Skeletal muscle cell (primary cell): ENCODE measurements around the gene TSPAN18.

ENCODE experiments used
- DNase-seq: peaks from one replicate; pipeline ENCODE4 v3.0.0-alpha.2; 2010; ENCODE audit warnings: low read depth
- H3K4me3 ChIP-seq: 2 replicates; pipeline ENCODE4 v1.5.1; 2011; ENCODE audit warnings: low read depth, mild to moderate bottlenecking, control low read depth, low read length, moderate library complexity

Gene TSPAN18

DNA sequence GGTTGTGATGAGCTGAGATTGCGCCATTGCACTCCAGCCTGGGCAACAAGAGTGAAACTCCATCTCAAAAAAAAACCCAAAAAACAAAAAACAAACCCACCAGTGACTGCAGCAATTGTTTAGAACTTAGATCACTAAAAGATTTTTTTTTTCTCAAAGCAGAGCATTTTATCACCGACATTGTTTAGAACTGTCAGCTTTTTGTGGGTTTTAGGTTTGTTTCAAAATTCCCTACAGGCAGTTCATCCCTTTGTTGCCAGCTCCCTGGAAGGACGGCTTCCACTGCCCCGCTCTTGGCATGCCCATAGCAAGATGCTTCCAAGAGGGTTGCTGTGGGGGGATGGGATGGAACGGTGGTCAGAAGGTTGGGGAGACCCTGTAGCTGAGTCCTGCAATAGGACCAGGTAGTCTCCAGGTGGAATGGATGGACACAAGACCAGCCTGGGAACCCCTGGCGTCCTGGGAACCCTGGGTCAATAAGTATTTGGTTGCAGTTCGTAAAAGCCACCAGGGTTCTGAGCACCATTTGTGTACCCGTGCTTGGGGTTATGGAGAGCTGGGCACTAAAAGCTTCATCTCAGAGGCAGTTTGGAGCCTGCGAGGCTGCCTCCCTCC is 46.7 kb downstream of the TSPAN18 start:
- no peak overlapping the region for H3K4me3 ChIP-seq
- no peak for DNase-seq

DNA sequence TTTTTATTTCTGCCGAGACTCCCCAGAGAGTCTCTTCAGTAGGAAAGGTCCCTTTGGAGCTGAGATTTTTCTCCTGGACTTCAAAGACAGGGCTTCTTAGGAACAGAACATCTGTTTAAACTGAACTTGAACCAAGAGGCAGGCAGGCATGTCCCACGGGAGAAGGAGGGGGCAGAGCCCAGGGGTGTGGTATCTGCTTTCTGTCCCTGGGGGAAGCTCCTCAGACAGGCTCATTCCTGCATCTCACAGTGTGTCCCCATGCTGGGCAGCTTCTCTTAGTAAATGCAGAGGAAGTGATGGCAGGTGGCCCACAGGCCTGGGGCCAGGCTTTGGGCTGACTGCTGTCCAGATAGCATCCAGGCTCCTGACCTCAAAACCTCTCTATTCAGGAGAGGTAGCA is 47.3 kb downstream of the TSPAN18 start:
- no peak overlapping the region for H3K4me3 ChIP-seq
- DNase-seq: no peak

DNA sequence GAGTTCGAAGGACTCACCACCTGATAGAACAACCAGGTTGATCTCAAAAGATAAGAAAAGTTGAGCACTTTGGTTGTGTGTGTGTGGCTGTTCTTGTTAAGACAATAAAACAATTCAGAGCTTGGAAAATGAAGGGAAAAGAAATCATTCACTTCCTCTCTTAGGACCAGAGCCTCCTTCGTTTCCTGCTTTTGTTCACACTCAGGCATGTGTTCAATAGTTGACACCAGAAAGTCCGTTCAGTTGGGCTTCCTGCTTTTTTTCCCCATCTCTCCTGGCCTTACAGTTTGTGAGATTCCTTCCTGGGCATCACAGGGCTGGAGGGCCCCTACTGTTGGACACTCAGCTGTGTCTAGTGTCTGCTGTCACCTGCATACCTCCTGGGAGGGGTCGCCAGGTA is 48.0 kb downstream of the TSPAN18 start:
- no peak overlapping the region for H3K4me3 ChIP-seq
- no peak for DNase-seq

DNA sequence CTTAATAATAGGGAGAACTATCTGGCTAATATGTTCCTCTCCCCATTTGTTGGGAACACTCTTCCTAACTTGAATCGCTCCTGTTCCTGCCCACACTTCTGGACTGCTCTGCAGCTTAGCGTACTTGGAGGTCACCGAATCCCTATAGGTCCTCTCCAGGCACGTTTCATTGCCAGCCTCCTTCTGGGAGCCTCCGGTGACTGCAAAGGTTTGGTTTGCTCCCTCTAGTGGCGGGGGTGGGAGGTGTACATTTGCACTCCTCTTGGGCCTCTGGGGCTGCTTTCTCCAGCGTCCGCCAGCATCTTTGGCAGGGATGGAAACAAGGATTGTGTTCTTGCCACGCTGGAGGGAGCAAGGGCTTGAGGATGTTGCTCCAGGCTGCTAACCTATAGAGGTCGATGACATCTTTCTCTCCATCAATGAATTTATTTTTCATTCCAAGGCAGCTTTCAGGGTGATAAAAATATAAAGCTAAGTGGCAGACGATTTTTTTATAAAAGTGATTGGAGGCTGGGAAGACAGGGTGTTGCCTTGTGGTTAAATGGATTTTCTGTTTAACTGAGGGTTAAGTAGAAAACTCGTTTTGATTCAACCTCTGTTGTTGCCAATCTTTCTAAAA is 48.7 kb downstream of the TSPAN18 start:
- no peak overlapping the region for H3K4me3 ChIP-seq
- no peak for DNase-seq

DNA sequence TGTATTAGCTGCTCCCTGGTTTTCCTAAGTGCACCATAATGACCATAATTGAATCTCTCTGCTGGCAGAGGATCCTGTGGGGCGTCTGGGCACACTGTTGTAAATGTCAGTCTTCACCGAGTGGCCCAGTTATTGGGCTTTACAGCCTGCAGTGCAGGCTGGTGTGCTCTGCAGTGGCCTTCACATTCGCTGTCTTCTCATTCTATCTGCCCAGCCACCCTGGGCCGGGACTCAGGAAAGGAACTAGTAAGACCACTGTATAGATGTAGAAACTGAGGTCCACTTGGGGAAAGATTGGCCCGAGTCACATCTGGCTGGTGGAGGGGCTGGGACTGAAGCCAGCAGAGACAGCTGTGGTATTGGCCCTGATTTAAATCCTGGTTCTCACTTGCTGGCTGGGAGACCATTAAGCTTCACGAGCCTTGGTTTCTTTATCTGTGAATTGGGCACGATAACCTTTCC is 49.3 kb downstream of the TSPAN18 start:
- no peak for DNase-seq
- no peak overlapping the region for H3K4me3 ChIP-seq

DNA sequence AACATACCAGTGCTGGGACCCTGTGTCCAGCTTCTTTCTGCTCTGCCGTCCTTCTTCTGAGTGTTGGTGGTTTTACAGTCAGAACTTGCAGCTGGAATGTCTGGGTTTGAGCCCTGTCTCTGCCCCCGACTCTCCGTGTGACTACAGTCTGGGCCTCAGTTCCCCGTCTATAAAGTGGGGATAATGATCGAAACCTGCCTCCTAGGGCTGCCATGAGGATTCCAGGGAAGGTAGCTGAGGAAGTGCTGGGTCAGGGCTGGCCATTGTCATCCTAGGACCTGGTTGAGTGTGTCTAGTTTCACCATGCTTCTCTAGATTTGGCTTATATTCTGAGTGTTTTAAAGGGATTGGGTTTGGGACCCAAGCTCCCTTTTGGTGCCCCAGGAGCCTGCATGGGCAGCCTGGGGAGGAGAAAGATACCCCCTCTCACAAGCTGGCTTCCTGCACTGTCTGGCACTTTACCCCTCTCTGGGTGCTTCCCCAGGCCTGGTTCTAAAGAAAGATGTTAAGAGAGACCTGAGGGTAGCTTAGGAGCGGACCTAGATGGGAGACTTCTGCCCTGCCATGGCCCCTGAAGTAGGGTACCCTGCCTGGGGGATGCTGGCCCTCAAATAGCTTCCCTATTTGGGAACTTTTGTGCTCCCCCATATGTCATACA is 49.9 kb downstream of the TSPAN18 start:
- no peak overlapping the region for H3K4me3 ChIP-seq
- no peak for DNase-seq

DNA sequence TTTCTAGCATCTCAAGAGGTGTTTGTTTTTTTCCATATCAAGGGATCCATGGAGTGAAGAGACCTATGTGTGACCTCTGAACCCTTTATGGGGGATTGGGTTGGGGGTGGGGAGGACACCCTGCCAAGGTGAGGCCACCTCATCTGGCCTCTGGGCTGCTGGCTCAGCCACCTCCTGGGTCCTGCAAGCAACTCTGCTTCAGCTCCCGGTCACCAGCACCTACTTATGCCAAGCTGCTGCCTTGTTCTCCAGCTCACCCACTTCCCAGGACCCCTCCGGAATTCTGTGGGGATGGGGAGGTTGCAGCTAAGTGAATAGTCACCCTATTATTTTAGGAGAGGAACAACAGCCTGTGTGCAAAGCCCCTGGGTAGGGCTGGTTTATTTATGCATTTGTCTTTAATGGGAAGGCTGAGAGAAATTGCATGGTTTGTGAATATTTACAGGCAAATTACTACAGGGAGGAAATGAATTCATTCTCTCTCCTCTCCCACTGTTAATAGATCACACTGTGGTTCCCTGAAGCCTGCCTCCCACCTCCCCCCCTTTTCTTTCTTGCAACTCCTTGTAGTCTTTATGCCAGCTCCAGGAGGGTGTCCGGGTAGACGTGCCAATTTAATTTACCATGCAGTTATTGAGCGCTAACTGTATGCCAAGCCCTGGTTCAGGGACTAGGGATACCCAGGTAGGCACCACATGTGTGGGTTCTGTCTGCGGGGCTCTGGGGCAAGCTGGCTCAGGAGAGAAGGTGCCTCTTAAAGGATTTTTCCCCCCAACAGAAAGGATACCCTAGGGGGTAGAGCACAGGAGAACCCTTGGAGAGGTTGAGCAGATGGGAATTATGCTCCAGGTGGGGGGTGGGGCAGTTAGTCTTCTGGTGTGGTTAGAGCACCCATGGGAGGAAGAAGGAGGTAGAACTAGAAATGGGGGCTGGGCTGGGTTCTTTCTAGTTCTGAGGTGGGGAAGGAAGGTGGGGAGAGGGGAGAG is 50.7 kb downstream of the TSPAN18 start:
- no peak for DNase-seq
- H3K4me3 ChIP-seq: no peak overlapping the region

DNA sequence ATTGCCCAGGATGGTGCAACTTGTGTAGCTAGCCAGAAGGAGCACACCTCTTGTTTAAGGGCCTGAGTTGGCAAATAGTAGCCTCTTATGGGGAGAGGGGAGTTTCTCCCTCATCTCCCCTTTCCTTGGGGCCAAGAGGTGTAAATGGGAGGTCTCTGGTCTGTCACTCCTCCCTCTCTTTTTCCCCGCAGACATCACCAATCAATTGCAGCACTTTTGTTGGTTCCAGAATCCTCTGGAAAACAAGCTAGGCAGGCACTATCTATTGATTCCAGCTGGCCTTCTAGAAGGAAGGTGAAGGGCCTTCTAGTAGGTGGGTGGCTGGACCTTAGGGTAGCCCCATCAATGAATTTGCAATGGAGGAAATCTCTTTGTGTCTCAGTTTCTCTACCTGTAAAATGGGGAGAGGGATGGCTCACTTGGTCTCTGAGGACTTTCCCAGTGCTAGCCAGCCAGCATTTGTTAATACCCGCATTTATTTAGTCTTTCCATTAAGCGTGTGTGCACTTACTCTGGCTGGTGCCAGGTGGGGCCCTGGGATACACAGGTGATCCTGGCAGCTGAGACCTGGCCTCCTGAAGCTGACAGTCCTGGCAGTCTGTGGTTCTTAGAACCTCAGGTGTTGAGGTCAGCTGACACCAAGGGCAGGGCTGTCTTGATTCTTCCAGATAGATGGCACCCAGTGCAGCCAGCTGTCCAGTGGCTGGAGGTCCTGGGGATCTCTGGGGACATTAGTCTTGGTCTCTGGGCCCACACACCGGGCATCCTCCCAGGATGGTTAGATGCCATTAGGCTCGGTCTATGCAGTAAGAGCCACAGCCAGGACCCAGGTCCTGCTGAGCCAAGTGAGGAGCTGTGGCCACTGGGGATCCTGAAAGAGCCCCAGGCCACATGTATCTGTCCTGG is 51.7 kb downstream of the TSPAN18 start:
- H3K4me3 ChIP-seq: no peak overlapping the region
- no peak for DNase-seq

DNA sequence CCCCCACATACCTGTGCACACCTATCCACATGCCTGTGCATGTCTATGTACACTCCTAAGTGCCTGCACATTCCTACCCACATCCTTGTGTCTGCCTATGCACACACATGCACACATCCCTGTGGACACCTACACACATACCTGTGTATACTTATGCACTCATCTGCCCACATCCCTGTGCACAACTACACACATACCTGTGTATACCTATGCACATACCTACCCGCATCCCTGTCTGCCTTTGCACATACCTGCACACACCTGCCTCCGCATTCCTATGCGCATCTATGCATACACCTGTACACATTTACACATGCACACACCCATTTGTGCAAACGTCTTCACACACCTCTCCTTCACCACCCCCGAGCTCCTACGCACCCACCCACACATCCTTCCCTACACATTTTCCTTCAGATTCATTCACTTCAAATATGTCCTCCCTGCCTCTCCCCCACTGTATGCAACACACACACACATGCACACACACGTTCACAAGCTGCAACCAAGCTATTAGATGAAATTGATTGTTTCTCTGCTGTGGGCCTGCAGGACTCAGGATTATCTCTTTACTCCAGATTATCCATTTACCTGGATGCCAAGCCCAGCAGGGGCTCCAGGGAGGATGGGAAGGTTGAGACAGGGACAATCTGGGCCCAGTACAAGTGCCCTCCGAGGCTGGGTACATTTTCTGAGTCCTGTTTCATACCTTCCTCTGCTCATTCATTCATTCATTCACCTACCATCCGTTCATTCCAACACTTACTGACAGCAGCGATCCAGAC is 53.2 kb downstream of the TSPAN18 start:
- H3K4me3 ChIP-seq: no peak overlapping the region
- no peak for DNase-seq

DNA sequence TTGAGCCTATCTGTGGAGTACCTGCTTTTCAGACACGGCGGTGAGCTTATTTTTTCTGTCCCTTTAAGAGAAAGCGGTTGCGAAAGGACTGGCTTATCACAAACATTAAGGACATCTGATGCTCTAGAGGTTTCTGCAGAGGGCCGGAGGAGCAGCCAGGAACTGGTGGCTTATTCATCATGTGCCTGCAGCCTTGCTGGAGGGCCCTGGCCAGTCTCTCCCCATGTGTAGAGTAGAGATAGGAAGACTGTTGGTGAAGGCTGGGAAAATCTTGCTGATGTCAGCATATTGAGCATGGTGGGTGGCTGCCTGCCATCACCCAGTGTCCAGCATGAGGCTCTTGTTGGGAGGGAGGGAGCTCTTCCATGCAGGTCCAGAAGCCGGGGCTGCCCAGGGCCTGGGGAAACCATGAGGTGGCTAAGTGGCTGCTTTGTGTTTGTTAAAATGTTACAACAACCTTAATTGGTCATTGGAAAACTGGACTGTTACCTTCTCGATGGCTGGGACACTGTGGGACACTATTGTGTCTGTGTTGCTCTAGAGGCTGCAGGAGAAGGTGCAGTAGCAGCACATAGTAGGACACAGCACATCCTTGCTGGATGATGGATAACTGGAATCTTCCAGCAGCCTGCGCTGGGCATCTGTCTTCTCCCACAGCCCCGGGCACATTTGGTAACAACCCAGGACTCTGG is 54.3 kb downstream of the TSPAN18 start:
- H3K4me3 ChIP-seq: no peak overlapping the region
- DNase-seq: no peak

DNA sequence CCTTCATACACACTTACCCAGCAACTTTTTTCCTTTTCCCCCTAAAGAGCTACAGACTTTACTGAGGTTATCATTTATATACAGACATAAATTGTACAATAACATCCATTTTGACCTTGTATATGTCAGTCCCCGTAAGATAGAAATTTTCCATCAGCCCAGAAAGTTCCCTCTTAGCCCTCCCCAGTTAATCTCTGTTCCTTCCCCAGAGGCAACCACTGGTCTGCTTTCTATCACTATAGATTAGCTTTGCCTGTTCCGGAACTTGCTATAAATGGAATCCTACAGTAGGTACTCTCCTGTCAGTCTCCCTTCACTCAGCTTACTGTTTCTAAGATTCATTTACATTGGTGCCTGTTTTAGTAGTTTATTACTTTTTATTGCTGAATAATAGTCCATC is 54.9 kb downstream of the TSPAN18 start:
- no peak overlapping the region for H3K4me3 ChIP-seq
- no peak for DNase-seq

DNA sequence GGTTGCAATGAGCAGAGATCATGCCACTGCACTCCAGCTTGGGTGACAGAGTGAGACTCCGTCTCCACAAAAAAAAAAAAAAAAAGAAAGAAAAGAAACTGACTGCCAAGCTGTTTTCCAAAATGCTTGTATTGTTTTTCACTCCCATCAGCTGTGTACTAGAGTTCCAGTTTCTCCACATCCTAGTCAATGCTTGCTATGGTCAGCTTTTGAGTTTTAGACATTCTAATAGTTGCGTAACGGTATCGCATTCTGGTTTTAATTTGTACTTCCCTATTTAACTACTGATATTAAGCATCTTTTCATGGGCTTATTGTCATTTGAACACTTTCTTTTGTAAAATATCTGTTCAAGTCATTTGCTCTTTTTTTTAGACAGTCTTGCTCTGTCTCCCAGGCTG is 55.7 kb downstream of the TSPAN18 start:
- H3K4me3 ChIP-seq: no peak overlapping the region
- no peak for DNase-seq

DNA sequence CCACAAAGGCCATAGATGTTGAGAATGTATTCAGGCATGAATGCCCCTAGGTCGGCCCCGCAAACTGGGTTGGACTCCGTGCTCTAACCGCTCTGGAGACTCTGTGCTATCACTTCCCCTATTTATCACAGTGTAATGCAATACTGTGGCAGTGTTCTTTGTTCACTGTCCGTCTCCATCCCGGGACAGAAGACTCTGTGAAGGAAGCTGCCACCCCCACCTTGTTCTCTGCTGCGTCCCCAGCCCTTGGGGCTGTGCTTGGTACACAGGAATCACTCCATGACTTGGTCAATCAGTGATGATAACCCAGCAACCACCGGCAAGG is 57.6 kb downstream of the TSPAN18 start:
- H3K4me3 ChIP-seq: no peak overlapping the region
- DNase-seq: no peak

DNA sequence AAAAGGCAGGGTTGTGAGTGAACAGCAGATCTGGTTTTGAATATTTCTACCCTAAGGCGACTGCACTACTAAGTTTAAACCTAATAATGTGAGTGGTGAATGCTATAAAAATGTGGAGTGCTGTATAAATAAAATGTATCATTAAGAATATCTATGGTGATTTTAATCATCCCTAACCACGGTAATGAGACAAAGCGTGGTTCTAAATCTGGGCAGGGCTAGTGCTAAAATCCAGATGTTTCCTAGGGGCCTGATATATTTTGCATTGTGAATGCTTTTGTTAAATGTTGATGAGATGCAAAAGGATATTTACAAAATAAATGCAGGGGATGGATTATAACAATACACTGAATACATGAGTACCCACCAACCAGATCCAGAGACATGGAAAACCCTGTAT is 58.1 kb downstream of the TSPAN18 start:
- no peak for DNase-seq
- no peak overlapping the region for H3K4me3 ChIP-seq

DNA sequence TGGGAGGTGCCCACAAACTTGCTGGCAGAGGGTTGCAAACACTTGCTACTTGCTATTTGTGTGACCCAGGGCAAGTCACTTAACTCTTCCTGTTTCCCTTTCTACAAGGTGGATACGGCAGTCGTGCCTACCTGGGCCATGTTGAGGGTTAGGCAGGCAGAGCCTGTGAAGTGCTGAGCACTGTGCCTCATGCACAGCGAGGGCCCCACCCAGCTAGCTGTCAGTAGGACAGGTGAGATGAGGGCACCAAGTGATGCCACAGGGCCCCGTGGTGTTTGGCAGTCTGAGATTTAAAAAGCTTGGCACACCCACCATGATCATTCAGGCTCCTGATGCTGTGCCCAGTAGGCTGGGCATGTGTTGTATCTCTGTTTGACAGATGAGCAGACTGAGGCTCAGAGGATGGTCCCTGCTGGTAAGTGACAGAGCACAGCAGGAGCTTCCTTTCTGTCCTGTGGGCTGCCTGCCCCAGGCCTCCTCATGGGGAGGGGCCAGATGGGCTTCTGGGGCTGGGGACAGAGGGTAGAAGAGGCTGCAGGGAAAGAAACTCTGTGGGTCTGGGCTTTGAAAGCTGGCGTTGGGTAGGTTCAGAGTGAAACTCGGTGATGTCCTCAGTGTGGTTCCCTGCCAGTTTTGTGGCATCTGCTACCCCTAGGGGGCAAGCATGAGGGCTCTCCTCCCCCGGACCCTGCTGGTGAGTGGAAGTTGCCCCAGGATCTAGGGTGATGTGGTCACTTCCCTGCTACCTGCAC is 59.3 kb downstream of the TSPAN18 start:
- H3K4me3 ChIP-seq: no peak overlapping the region
- no peak for DNase-seq

DNA sequence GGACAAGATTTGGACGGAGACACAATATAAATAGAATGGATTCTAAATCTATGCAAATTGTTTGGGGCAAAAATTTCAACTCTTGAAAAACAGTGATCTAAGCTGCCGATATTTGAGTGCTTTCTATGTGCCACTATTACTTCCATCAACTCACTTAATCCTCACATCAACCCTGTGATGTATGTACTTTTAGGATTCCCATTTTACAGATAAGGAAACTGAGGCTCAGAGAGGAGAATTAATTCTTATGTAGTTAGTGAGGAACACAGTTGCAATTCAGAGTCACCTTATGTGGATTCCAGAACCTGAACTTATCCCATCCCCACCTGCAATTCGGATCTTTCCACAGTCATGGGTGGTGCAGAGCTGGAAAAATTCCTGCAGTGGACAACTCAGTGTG is 60.3 kb downstream of the TSPAN18 start:
- no peak for DNase-seq
- no peak overlapping the region for H3K4me3 ChIP-seq

DNA sequence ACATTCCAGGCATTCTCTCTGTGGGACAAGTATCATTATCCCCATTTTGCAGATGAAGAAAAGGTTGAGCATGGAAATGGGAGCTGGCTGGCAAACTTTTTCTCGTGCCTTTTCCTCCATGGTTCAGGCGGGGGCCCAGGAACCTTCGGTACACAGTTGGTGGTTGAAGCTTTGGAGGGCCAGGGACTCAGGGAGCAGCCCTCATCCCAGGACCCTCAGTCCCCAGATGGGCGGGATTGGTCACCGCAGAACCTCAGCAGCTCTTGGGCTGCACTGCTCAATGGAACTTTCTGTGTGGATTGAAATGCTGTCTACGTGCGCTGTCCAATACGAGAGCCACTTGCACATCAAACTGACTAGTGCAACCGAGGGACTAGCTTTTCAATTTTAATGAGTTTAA is 61.2 kb downstream of the TSPAN18 start:
- DNase-seq: no peak
- H3K4me3 ChIP-seq: no peak overlapping the region
